Measurements from ENCODE around the gene PRKAR1B.
A peak's percentile ranks its signal among the peaks of the same experiment; 100 is the strongest.

PRKAR1B gene

GRCh38 chr7:539731-540411 lies 187.2 kb downstream of the PRKAR1B start:
- DNase-seq (ENCODE audit: low spot score) = no peak
- no peak overlapping the region for H3K4me3 ChIP-seq
- TF ChIP-seq, protein P1, sequence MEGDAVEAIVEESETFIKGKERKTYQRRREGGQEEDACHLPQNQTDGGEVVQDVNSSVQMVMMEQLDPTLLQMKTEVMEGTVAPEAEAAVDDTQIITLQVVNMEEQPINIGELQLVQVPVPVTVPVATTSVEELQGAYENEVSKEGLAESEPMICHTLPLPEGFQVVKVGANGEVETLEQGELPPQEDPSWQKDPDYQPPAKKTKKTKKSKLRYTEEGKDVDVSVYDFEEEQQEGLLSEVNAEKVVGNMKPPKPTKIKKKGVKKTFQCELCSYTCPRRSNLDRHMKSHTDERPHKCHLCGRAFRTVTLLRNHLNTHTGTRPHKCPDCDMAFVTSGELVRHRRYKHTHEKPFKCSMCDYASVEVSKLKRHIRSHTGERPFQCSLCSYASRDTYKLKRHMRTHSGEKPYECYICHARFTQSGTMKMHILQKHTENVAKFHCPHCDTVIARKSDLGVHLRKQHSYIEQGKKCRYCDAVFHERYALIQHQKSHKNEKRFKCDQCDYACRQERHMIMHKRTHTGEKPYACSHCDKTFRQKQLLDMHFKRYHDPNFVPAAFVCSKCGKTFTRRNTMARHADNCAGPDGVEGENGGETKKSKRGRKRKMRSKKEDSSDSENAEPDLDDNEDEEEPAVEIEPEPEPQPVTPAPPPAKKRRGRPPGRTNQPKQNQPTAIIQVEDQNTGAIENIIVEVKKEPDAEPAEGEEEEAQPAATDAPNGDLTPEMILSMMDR (IDR thresholded peaks at IDR 0.05) = no peak
- peak overlapping the region in 1 of 2 donors; percentile 85 for H3K27ac ChIP-seq

- no peak for DNase-seq (ENCODE audit: low spot score)
- peak overlapping the region; percentile 35 to 85 for H3K27ac ChIP-seq
- no peak overlapping the region for H3K4me3 ChIP-seq
- TF ChIP-seq, protein P1 (IDR thresholded peaks at IDR 0.05) = no peak
These were observed 188.1 kb downstream of the PRKAR1B start for GRCh38 chr7:538764-539685.

DNA sequence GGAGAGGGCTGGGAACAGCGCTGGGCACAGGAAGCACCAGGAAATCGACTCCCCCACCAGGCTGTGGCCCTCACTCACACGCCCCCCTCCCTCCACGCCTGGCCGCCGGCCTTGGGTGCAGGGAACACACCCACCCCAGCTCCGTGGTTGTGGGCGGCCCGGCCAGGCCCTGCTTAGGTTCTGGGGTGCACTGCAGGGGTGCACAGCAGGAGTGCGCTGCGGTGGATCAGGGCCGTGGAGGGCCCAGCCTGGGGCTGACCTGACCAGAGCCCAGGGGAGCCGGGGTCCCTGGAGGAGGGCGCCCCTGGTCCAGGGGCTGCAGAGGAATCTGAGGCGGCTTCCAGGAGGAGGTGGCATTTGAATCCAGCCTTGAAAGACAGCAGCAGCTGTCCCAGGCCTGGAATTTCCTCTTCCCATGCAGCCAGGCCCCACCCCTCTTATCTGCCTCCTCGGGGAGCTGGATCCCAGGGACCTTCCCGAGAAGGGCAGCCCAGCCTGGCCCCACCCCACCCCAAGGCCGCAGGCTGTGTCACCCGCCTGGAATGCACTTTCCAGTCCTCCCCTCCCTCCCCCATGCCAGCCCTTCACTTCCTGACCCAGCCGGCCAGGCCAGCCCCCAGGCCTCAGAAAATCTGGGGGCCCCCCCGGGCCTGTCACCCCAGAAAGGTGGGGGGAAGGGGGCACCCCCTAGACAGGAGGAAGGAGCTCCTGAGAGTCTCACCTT lies 189.0 kb downstream of the PRKAR1B start:
- Histone ChIP-seq H3K4me3 (no peak overlapping the region), H3K27ac (peak overlapping the region; percentile 35 to 85)
- TF ChIP-seq, protein P1 (IDR thresholded peaks at IDR 0.05) = no peak
- DNase-seq (ENCODE audit: low spot score) = no peak

- Histone ChIP-seq H3K27ac (no peak overlapping the region), H3K4me3 (no peak overlapping the region)
- no peak for DNase-seq (ENCODE audit: low spot score)
- TF ChIP-seq, protein P1 (IDR thresholded peaks at IDR 0.05) = no peak
These were observed 190.8 kb downstream of the PRKAR1B start for GRCh38 chr7:536231-536630.

DNA sequence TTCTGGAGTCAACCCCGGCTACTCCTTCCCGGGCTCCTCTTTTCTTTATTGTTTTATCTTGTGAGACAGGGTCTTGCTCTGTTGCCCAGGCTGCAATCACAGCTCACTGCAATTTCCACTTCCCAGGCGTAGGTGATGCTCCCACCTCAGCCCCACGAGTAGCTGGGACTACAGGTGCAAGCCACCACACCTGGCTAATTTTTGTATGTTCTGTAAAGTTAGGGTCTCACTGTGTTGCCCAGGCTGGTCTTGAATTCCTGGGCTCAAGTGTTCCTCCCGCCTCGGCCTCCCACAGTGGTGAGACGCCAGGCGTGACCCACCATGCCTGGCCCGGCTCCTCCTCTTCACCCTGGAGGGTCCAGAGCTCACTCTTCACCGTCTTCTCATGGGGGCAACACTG lies 192.1 kb downstream of the PRKAR1B start:
- TF ChIP-seq, protein P1 (IDR thresholded peaks at IDR 0.05) = no peak
- no peak for DNase-seq (ENCODE audit: low spot score)

DNA sequence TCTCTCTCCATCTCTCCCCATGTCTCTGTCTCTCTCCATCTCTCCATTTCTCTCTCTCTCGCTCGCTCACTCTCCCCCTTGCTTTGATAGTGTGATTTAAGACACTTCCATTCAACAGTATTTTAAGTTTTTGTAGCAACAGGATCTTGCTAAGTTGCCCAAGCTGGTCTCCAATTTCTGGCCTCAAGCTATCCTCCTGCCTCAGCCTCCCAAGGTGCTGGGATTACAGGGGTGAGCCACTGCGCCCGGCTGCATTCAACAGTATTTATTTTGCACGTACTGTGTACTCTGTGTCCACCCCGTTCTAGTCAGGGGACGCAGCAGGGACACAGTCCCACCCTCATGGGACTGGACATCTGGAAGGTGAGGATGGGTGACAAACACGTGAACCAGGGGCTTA lies 193.0 kb downstream of the PRKAR1B start:
- H3K27ac ChIP-seq = no peak overlapping the region
- no peak overlapping the region for H3K4me3 ChIP-seq
- TF ChIP-seq, protein P1 (IDR thresholded peaks at IDR 0.05) = no peak
- no peak for DNase-seq (ENCODE audit: low spot score)

More for the DNA sequence above, 192.1 kb downstream of the PRKAR1B start:
- Histone ChIP-seq H3K4me3 (no peak overlapping the region), H3K27ac (no peak overlapping the region)
